Neuronal stem cell (in vitro differentiated cells): Measurements from ENCODE around the gene MRPL30. TPM values are rescaled to one million over a fixed set of nuclear protein-coding genes. Genes with fewer than 3 reads are reported as not detected.
A peak's percentile ranks its signal among the peaks of the same experiment; 100 is the strongest.

Experiments
- DNase-seq: peaks from one replicate; pipeline ENCODE4 v3.0.0-alpha.2; 2013; ENCODE audit warnings: low spot score
- H2AFZ ChIP-seq: one replicate; pipeline ENCODE4 v1.6.1; 2013; ENCODE audit warnings: mild to moderate bottlenecking, low read length, inconsistent platforms
- H2AK5ac ChIP-seq: 2 replicates; pipeline ENCODE4 v1.6.1; 2013; ENCODE audit warnings: low read depth, mild to moderate bottlenecking, inconsistent platforms, low read length, moderate library complexity, mixed read lengths
- H2BK120ac ChIP-seq: 2 replicates; pipeline ENCODE4 v1.6.1; 2013; ENCODE audit warnings: low read depth, mild to moderate bottlenecking, inconsistent platforms, low read length, moderate library complexity, mixed read lengths
- H2BK12ac ChIP-seq: one replicate; pipeline ENCODE4 v1.6.1; 2013; ENCODE audit warnings: low read length, inconsistent platforms
- H2BK15ac ChIP-seq: 2 replicates; pipeline ENCODE4 v1.6.1; 2013; ENCODE audit warnings: mild to moderate bottlenecking, low read length, inconsistent platforms, mixed read lengths
- H2BK5ac ChIP-seq: one replicate; pipeline ENCODE4 v1.6.1; 2013; ENCODE audit warnings: inconsistent platforms, mild to moderate bottlenecking, low read length, moderate library complexity
- H3K14ac ChIP-seq: one replicate; pipeline ENCODE4 v1.6.1; 2013; ENCODE audit warnings: low read length, inconsistent platforms
- H3K18ac ChIP-seq: 2 replicates; pipeline ENCODE4 v1.6.1; 2013; ENCODE audit warnings: low read length, inconsistent platforms
- H3K23ac ChIP-seq: 2 replicates; pipeline ENCODE4 v1.6.1; 2013; ENCODE audit warnings: low read depth, mild to moderate bottlenecking, mixed read lengths, low read length, inconsistent platforms; ENCODE audit not compliant: poor library complexity
- H3K27ac ChIP-seq: replicated peaks from 3 replicates; pipeline ENCODE4 v1.5.1; 2013; ENCODE audit warnings: low read length, inconsistent platforms
- H3K27me3 ChIP-seq, 3 experiments: 2 replicates each; pipeline ENCODE4 v1.6.1; 2013; ENCODE audit warnings: low read length in 3 of 3, mild to moderate bottlenecking in 2 of 3, inconsistent platforms in 1 of 3, low read depth in 1 of 3, mixed read lengths in 1 of 3, moderate library complexity in 1 of 3; ENCODE audit not compliant: control insufficient read depth in 3 of 3, insufficient read depth in 3 of 3
- H3K36me3 ChIP-seq, 2 donors: replicated peaks in 1 of 2; 2 replicates each; pipeline ENCODE4 v1.6.1; 2013; ENCODE audit warnings: low read length in 2 of 2; ENCODE audit not compliant: control insufficient read depth in 2 of 2, insufficient read depth in 2 of 2
- H3K4ac ChIP-seq: 2 replicates; pipeline ENCODE4 v1.6.1; 2013; ENCODE audit warnings: inconsistent platforms, mild to moderate bottlenecking, low read length, moderate library complexity
- H3K4me1 ChIP-seq, 2 donors: 1 replicate in 1 of 2; 2 replicates in 1 of 2; pipeline ENCODE4 v1.6.1; 2013; ENCODE audit warnings: low read length in 2 of 2, low read depth in 1 of 2; ENCODE audit not compliant: control insufficient read depth in 2 of 2, insufficient read depth in 1 of 2
- H3K4me2 ChIP-seq: one replicate; pipeline ENCODE4 v1.6.1; 2013; ENCODE audit warnings: mild to moderate bottlenecking, low read length, inconsistent platforms; ENCODE audit not compliant: insufficient read depth, poor library complexity, severe bottlenecking
- H3K4me3 ChIP-seq, 2 donors: 2 replicates each; pipeline ENCODE4 v1.5.1; 2013; ENCODE audit warnings: low read length in 2 of 2, mild to moderate bottlenecking in 2 of 2, inconsistent platforms in 1 of 2, moderate library complexity in 1 of 2
- H3K79me1 ChIP-seq: one replicate; pipeline ENCODE4 v1.6.1; 2013; ENCODE audit warnings: low read depth, mild to moderate bottlenecking, inconsistent platforms, low read length, moderate library complexity
- H3K9ac ChIP-seq: one replicate; pipeline ENCODE4 v1.6.1; 2013; ENCODE audit warnings: mild to moderate bottlenecking, low read depth, low read length, inconsistent platforms; ENCODE audit not compliant: poor library complexity
- H3K9me3 ChIP-seq, 2 donors: replicated peaks in 1 of 2; 2 replicates each; pipeline versions ENCODE3 to v1.6.1; 2013; ENCODE audit warnings: low read length in 2 of 2, mild to moderate bottlenecking in 2 of 2, inconsistent platforms in 1 of 2, low read depth in 1 of 2, mixed read lengths in 1 of 2, moderate library complexity in 1 of 2; ENCODE audit not compliant: control insufficient read depth in 2 of 2, insufficient read depth in 1 of 2
- H4K8ac ChIP-seq: one replicate; pipeline ENCODE4 v1.6.1; 2013; ENCODE audit warnings: low read depth, mild to moderate bottlenecking, inconsistent platforms, low read length, moderate library complexity
- H4K91ac ChIP-seq: one replicate; pipeline ENCODE4 v1.6.1; 2013; ENCODE audit warnings: low read length, low read depth, mild to moderate bottlenecking, inconsistent platforms; ENCODE audit not compliant: poor library complexity
- WGBS, 2 donors: extraction: QIAGEN DNeasy Blood & Tissue Kit; methylation state at CpG; one replicate each; pipeline ENCODE4 v1.1.7; 2013; ENCODE audit warnings: missing lambda C conversion rate in 2 of 2, mixed read lengths in 1 of 2; ENCODE audit not compliant: insufficient read length in 2 of 2, insufficient replicate concordance in 1 of 2; ENCODE audit errors: extremely low coverage in 2 of 2; 5-methylcytosine and 5-hydroxymethylcytosine counted together
- small RNA-seq: library from polyadenylated mRNA; stranded (forward); fragments of <200 nt; extraction: miRNeasy Mini kit (QIAGEN cat#:217004); gene quantifications from one replicate; pipeline ENCODE3, GENCODE V24; 2013; ENCODE audit not compliant: insufficient read depth

The MRPL30 gene

DNA sequence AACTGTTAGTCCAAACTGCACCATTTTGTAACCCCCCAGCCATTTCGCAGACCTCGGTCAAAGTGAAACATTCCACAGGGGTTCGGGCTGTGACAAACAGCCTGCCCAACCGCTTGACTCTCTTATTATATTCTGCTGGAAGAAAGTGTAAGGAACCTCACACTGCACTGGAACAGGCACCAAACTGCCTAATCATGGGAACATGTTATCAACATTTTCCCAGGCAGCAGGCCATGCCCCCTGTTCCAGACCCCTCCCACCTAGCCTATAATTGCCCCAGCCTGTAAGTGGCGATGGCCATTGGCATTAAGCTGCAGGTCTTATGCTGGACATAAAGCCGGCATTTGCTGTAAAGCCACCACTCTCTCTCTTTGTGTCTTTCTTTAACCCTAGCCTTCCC, 57.6 kb downstream of the MRPL30 start:
- Histone ChIP-seq H2BK12ac (no peak overlapping the region), H3K14ac (no peak overlapping the region), H4K8ac (no peak overlapping the region), H3K79me1 (no peaks in the 10 kb centered on the region), H2BK15ac (no peak overlapping the region), H2AK5ac (no peak overlapping the region), H3K27ac (no peak overlapping the region), H3K18ac (no peak overlapping the region), H3K4me3 (no peak overlapping the region), H3K23ac (no peak overlapping the region), H3K27me3 (no peaks in the 10 kb centered on the region), H4K91ac (no peak overlapping the region), H3K9ac (no peak overlapping the region), H3K9me3 (no peaks in the 10 kb centered on the region), H2AFZ (no peak overlapping the region), H3K4me1 (peaks cover 0 to 6% of the 10 kb centered on the region in 2 donors), H3K4me2 (no peak overlapping the region), H2BK120ac (no peak overlapping the region), H3K36me3 (no peaks in the 10 kb centered on the region), H2BK5ac (no peak overlapping the region), H3K4ac (no peak overlapping the region)
- DNase-seq: no peak
- no CpG with 5 or more reads among the region's 6 CpGs for WGBS, 2 donors

DNA sequence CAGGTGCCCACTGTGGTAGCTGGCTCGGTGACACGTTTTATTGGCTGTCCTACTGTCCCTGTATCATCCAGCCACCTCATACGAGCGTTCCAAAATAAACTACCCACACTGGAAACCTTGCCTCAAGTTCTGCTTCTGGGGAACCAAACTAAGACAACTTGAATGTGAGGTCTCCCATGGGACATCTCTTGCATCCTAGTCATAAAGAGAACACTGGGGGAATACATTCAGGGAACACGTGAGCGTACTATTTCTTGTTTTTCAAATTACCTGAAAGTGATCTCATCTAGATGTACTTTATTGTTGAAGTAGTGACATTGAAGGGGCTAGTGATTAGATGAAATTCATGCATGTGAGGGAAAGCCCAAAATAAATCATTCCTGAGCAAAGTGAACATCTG, 59.4 kb downstream of the MRPL30 start:
- H3K27ac ChIP-seq: no peak overlapping the region
- no peak overlapping the region for H3K18ac ChIP-seq
- H3K79me1 ChIP-seq: no peaks in the 10 kb centered on the region
- H3K9ac ChIP-seq: no peak overlapping the region
- no peaks in the 10 kb centered on the region for H3K27me3 ChIP-seq
- no CpG with 5 or more reads among the region's 6 CpGs for WGBS, 2 donors
- no peak for DNase-seq
- H4K91ac ChIP-seq: no peak overlapping the region
- no peak overlapping the region for H2BK12ac ChIP-seq
- H3K4me1 ChIP-seq: peaks cover 0 to 6% of the 10 kb centered on the region in 2 donors
- no peak overlapping the region for H3K4me3 ChIP-seq
- no peak overlapping the region for H4K8ac ChIP-seq
- H3K4ac ChIP-seq: no peak overlapping the region
- H2BK120ac ChIP-seq: no peak overlapping the region
- H3K9me3 ChIP-seq: no peaks in the 10 kb centered on the region
- no peaks in the 10 kb centered on the region for H3K36me3 ChIP-seq
- no peak overlapping the region for H2BK5ac ChIP-seq
- H3K14ac ChIP-seq: no peak overlapping the region
- H3K23ac ChIP-seq: no peak overlapping the region
- H3K4me2 ChIP-seq: no peak overlapping the region
- no peak overlapping the region for H2AFZ ChIP-seq
- no peak overlapping the region for H2BK15ac ChIP-seq
- no peak overlapping the region for H2AK5ac ChIP-seq

DNA sequence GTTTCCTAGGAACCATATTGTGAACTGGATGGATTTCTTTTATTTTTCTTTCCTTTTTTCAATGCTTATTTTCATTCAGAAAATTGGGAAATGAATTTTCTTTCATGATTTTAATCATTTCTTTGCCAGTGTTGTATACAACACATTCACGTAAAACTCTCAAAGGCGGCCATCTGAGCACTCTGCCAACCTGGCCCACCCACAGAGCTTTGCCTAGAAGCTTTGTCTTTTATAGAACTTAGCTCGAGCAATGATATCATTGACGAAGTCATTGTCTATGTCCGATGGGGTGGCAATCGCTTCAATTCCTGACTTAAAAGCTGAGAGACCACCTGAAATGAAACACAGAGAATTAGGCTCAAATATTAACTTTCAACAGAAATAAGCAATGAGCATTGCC, 61.2 kb downstream of the MRPL30 start:
- Histone ChIP-seq H3K18ac (no peak overlapping the region), H3K27me3 (no peaks in the 10 kb centered on the region), H3K4me2 (no peak overlapping the region), H2BK12ac (no peak overlapping the region), H3K4ac (no peak overlapping the region), H2BK15ac (no peak overlapping the region), H3K79me1 (no peaks in the 10 kb centered on the region), H3K9me3 (no peaks in the 10 kb centered on the region), H3K36me3 (no peaks in the 10 kb centered on the region), H3K4me3 (no peak overlapping the region), H2BK5ac (no peak overlapping the region), H2BK120ac (no peak overlapping the region), H2AFZ (no peak overlapping the region), H2AK5ac (no peak overlapping the region), H3K4me1 (peaks cover 0 to 6% of the 10 kb centered on the region in 2 donors), H3K27ac (no peak overlapping the region), H4K8ac (no peak overlapping the region), H3K23ac (no peak overlapping the region), H4K91ac (no peak overlapping the region), H3K14ac (no peak overlapping the region), H3K9ac (no peak overlapping the region)
- peak; percentile 8 for DNase-seq
- WGBS, 2 donors: no CpG with 5 or more reads among the region's 6 CpGs

Small RNA genes lying within 50 kb of the gene (small RNA-seq; reads per million reads assigned to genes)
- not detected for gene AC092587.1
